Activated CD4-positive, alpha-beta T cell treated with anti-CD3 and anti-CD28 coated beads, Interleukin-2, amount 50 U/mL, for 16 hours (primary cell): ENCODE measurements around the gene FAM20C.

Experiments
- DNase-seq: peaks from one replicate; pipeline ENCODE4 v3.0.0-alpha.2; 2020

FAM20C gene

GRCh38 chr7:191981-192649 is at the start of gene FAM20C:
FAM20C (plus strand) TSS chr7:192571; CDS start chr7:193200, 629 bp downstream.
- DNase-seq = no peak

GRCh38 chr7:143145-143751 is 49.1 kb upstream of the FAM20C start:
- DNase-seq = no peak

GRCh38 chr7:143811-144453 is 48.4 kb upstream of the FAM20C start:
- no peak for DNase-seq

- no peak for DNase-seq
These were observed 47.9 kb upstream of the FAM20C start for GRCh38 chr7:144454-144826.

- no peak for DNase-seq
These were observed 46.5 kb upstream of the FAM20C start for GRCh38 chr7:145863-146262.

- no peak for DNase-seq
These were observed 43.8 kb upstream of the FAM20C start for GRCh38 chr7:148543-148931.

- peak; percentile 97 for DNase-seq
These were observed 43.2 kb upstream of the FAM20C start for GRCh38 chr7:148932-149790.

- DNase-seq = peak; percentile 14
These were observed 42.4 kb upstream of the FAM20C start for GRCh38 chr7:149791-150636.

GRCh38 chr7:150811-151221 is 41.6 kb upstream of the FAM20C start:
- DNase-seq = no peak

- DNase-seq = no peak
These were observed 40.9 kb upstream of the FAM20C start for GRCh38 chr7:151346-152050.

- DNase-seq = no peak
These were observed 39.5 kb upstream of the FAM20C start for GRCh38 chr7:152702-153391.

GRCh38 chr7:153604-154003 is 38.8 kb upstream of the FAM20C start:
- DNase-seq = no peak

- no peak for DNase-seq
These were observed 38.1 kb upstream of the FAM20C start for GRCh38 chr7:154096-154799.

- no peak for DNase-seq
These were observed 36.9 kb upstream of the FAM20C start for GRCh38 chr7:155469-155900.

GRCh38 chr7:156111-157007 is 36.0 kb upstream of the FAM20C start:
- no peak for DNase-seq

GRCh38 chr7:157008-157310 is 35.4 kb upstream of the FAM20C start:
- DNase-seq = no peak

- DNase-seq = no peak
These were observed 34.4 kb upstream of the FAM20C start for GRCh38 chr7:157771-158625.

GRCh38 chr7:158771-159170 is 33.6 kb upstream of the FAM20C start:
- DNase-seq = no peak
